RPMI7951 (cell line): Measurements from ENCODE around the gene CHST15. TPM values are rescaled to one million over a fixed set of nuclear protein-coding genes. Genes with fewer than 3 reads are reported as not detected.
A peak's percentile ranks its signal among the peaks of the same experiment; 100 is the strongest.
"Not testable (repeated sequence)": the region's sequence is repeated elsewhere in the genome, so short reads cannot be mapped to it uniquely, and the experiment has no call there.

Source experiments
- DNase-seq: peaks from one replicate; pipeline ENCODE4 v3.0.0-alpha.2; 2012; ENCODE audit warnings: low read depth
- total RNA-seq: library from RNA; depleted of rRNA; stranded (reverse); fragments of >200 nt; shearing (Covaris generic); gene quantifications from 2 replicates; pipeline ENCODE4 v1.2.3, GENCODE V29; 2014

The CHST15 gene
- total RNA-seq, 1 experiment from 2014 or later: 36.4 TPM

GRCh38 chr10:124124123-124124768 is 30.8 kb upstream of the CHST15 start:
- no peak for DNase-seq

DNA sequence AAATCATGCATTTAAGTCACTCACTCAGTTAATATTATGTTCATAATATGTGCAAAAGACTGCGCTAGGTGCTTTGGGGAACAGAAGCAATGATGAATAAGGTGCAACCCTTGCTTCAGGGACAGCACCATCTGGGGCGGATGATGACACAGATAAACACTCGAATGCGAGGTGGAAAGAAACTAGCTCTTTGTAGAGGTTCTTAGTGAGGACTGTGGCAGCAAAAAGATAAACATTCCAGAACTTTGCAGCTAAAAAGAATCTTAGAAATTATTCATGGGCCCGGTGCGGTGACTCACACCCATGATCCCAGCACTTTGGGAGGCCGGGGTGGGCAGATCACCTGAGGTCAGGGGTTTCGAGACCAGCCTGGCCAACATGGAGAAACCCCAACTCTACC is 29.8 kb upstream of the CHST15 start:
- no peak for DNase-seq

- DNase-seq: no peak
These were observed 28.8 kb upstream of the CHST15 start for GRCh38 chr10:124122211-124122610.

DNA sequence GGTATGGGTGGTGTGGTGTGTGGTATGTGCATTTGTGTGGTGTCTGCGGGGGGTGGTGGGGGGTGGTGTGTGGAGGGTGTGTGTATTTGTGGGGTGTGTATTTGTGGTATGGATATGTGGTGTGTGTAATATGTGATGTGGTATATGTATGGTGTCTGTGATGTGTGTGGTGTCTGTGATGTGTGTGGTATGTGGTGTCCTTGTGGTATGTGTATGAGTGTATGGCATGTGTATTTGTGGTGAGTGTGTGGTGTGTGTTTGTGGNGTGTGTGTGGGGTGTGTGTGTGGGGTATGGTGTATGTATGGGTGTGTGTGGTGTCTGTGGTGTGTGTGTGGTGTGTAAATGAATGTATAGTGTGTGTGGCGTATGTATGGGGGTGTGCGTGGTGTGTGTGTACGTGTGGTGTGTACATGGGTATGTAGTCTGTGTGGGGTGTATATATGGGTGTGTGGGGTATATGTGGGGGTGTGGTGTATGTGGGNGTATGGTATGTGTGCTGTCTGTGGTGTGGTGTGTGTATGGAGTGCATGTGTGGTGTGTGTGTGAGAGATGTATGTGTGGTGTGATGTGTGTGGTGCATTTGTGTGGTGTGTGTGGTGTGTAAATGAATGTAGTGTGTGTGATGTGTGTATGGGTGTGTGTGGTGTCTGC is 27.1 kb upstream of the CHST15 start:
- no peak for DNase-seq

GRCh38 chr10:124119946-124120345 is 26.5 kb upstream of the CHST15 start:
- no peak for DNase-seq

DNA sequence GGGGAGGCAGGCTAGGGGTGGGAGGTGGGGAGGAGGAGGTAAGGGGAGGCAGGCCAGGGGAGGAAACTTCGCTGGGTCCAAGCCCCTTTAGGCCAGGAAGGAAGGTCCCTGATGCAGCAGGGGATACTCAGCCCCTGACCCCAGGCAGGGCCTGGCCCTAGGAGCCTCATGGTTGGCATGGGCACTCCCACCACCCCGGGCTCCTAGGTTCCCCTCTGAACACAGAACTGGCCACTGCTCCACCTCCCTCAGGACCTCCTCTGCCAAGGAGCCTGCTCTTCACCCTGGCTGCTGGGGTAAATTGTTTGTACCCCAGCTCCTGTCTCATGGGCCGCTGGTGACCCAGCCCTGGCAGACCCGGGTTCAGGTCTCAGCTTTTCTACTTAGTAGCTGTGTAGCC is 25.8 kb upstream of the CHST15 start:
- DNase-seq: no peak

- no peak for DNase-seq
These were observed 24.4 kb upstream of the CHST15 start for GRCh38 chr10:124117833-124118232.

DNA sequence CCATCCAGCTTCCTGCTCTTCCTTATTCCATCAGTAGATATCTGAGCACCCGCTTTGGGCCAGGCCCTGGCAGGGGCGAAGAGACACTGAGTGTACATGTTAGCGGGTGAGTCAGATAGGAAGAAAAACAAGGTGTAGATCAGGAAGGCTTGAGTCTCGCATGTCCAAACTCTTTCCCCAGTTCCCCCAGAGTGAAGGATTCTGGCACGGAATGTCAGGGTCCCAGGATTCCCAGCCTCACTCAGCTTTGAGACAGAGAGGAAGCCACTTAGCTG is 24.1 kb upstream of the CHST15 start:
- no peak for DNase-seq

- DNase-seq: no peak
These were observed 23.5 kb upstream of the CHST15 start for GRCh38 chr10:124116771-124117510.

DNA sequence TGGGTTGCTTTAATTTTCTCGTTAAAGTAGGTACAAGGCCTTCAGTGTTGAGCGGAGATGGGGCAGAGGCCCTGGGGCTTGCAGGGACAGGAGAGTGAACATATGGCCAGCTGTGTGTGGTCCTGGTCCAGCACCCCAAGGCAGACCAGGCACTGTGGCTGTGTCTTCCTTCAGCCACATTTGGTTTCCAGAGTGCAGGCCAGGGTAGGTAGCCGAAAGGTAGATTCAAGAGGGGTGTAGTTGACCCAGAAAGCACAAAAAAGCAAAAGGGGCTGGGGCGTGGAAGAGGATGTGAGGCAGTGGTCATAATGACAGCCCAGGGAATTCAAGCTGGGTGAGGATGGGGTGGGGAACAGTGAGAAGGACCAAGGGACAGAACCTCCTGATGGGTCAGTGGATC is 21.3 kb upstream of the CHST15 start:
- DNase-seq: no peak

DNA sequence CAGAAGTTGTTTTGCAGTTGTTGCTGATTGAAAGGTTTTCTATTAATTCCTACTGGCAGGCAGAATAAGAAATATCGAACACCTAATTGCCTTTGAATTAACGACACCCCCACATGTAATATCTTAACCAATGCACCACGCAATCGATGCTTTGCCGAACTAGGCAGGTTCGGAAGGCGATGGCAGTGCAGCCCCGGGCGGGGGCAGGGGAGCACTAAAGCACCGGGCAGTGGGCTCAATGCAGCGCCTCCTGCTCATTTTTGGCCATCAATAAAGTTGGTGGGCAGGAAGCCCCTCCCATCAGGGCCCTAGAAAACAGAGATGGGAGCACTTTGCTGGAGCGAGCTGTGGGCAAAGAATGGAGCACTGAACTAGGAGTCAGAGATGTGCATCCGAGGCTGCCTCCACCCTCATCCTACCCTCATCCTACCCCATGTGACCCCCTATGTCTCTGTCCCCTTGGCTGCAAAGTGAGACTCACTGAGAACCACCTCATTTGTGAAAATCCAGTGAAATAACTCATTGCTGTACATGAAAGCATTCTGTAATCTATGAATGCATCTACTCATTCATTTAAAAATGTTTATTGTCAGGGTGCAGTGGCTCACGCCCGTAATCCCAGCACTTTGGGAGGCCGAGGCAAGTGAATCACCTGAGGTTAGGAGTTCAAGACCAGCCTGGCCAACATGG is 19.6 kb upstream of the CHST15 start:
- DNase-seq: no peak

DNA sequence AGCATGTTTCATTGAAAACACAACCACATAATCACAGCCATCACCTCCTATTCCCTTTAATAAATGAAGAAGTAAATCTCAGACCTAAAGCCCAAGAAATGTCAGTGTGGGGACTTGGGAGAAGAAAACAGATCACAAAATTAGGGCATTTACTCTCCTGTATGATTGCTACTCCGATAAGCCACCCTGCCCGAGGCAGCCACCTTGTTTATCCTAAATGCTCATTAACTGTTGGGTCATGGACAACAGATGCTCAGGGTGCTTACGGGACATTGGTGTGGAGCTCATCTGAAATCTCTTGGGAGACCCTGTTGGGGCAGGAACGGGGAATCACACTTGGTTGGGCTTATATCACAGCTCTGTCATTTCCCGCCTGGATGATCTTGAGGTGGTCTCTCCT is 17.5 kb upstream of the CHST15 start:
- no peak for DNase-seq

- DNase-seq: peak; percentile 81
These were observed 15.9 kb upstream of the CHST15 start for GRCh38 chr10:124109261-124109660.

- no peak for DNase-seq
These were observed 13.7 kb upstream of the CHST15 start for GRCh38 chr10:124107072-124107471.

- DNase-seq: peak; percentile 84
These were observed 13.0 kb upstream of the CHST15 start for GRCh38 chr10:124106241-124106879.

GRCh38 chr10:124105594-124105993 is 12.2 kb upstream of the CHST15 start:
- peak; percentile 70 for DNase-seq

- DNase-seq: no peak
These were observed 11.6 kb upstream of the CHST15 start for GRCh38 chr10:124105045-124105444.

- DNase-seq: no peak
These were observed 10.7 kb upstream of the CHST15 start for GRCh38 chr10:124104011-124104627.

GRCh38 chr10:124101351-124101750 is 8.0 kb upstream of the CHST15 start:
- no peak for DNase-seq

- not testable (repeated sequence) for DNase-seq
These were observed 7.3 kb upstream of the CHST15 start for GRCh38 chr10:124100651-124101050.

GRCh38 chr10:124100124-124100523 is 6.7 kb upstream of the CHST15 start:
- no peak for DNase-seq

DNA sequence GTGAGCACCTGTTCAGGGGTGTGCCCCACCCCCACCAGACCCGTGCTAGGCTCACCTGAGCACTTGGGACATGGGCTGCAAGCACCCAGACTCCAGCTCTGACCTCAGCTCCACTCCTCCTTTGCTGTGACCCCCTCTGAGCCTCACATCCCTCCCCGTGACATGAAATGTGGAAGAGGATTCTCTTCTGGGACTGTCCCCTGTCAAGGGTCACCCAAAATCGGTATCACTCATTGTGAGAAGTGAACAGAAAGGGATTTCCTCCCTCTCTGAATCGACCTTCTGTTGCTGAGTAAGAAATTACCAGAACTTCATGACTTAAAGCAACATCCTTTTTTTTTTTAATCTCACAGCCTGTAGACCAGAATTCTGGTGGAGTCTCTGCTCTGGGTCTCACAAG is 6.2 kb upstream of the CHST15 start:
- DNase-seq: no peak
